Parathyroid adenoma (tissue), 2 donors: Measurements from ENCODE around the gene UBXN6.

Experiments
- H2AFZ ChIP-seq: fragments of 300-600 bp; sonication (generic); one replicate; pipeline ENCODE4 v1.7.0; 2017; ENCODE audit warnings: antibody characterized with exemption, mild to moderate bottlenecking
- H3K27ac ChIP-seq: fragments of 300-600 bp; sonication (generic); one replicate; pipeline ENCODE4 v1.7.0; 2017
- H3K27me3 ChIP-seq: fragments of 300-600 bp; sonication (generic); one replicate; pipeline ENCODE4 v1.7.0; 2017; ENCODE audit warnings: low read length; ENCODE audit not compliant: control insufficient read depth, insufficient read depth
- H3K36me3 ChIP-seq: fragments of 300-600 bp; sonication (generic); one replicate; pipeline ENCODE4 v1.7.0; 2017; ENCODE audit warnings: low read length; ENCODE audit not compliant: control insufficient read depth, insufficient read depth
- H3K4me1 ChIP-seq: fragments of 300-600 bp; sonication (generic); one replicate; pipeline ENCODE4 v1.7.0; 2017; ENCODE audit warnings: control low read depth
- H3K4me2 ChIP-seq: fragments of 300-600 bp; sonication (generic); one replicate; pipeline ENCODE4 v1.7.0; 2017; ENCODE audit warnings: low read length
- H3K4me3 ChIP-seq: fragments of 300-600 bp; sonication (generic); one replicate; pipeline ENCODE4 v1.7.0; 2017; ENCODE audit warnings: low read depth, low read length
- H3K79me2 ChIP-seq: fragments of 300-600 bp; sonication (generic); one replicate; pipeline ENCODE4 v1.7.0; 2017; ENCODE audit warnings: control low read depth
- H3K9ac ChIP-seq: fragments of 300-600 bp; sonication (generic); one replicate; pipeline ENCODE4 v1.7.0; 2017; ENCODE audit warnings: mild to moderate bottlenecking
- H3K9me3 ChIP-seq: fragments of 300-600 bp; sonication (generic); one replicate; pipeline ENCODE4 v1.7.0; 2017; ENCODE audit warnings: low read length; ENCODE audit not compliant: control insufficient read depth
- CTCF ChIP-seq: fragments of 300-600 bp; sonication (generic); IDR thresholded peaks from one replicate; pipeline ENCODE4 v1.7.0; 2017; ENCODE audit warnings: antibody characterized with exemption, mild to moderate bottlenecking
- donor health status: primary hyperparathyroidism.

The UBXN6 gene

GRCh38 chr19:4504891-4505569 lies 47.4 kb upstream of the UBXN6 start:
- no peak overlapping the region for H3K9ac ChIP-seq
- H3K4me3 ChIP-seq, result no peak overlapping the region
- no peaks in the 10 kb centered on the region for H3K9me3 ChIP-seq
- no peaks in the 10 kb centered on the region for H3K79me2 ChIP-seq
- H3K4me1 ChIP-seq, result no peaks in the 10 kb centered on the region
- H3K4me2 ChIP-seq, result no peak overlapping the region
- TF ChIP-seq CTCF, result no peak
- H3K27ac ChIP-seq, result no peak overlapping the region
- H3K36me3 ChIP-seq, result no peaks in the 10 kb centered on the region
- H2AFZ ChIP-seq, result no peak overlapping the region
- H3K27me3 ChIP-seq, result no peaks in the 10 kb centered on the region

- Histone ChIP-seq H3K36me3 (no peaks in the 10 kb centered on the region), H3K4me3 (no peak overlapping the region), H3K27me3 (no peaks in the 10 kb centered on the region), H3K9me3 (no peaks in the 10 kb centered on the region), H3K27ac (no peak overlapping the region), H3K4me1 (no peaks in the 10 kb centered on the region), H3K79me2 (no peaks in the 10 kb centered on the region), H2AFZ (no peak overlapping the region), H3K9ac (no peak overlapping the region), H3K4me2 (no peak overlapping the region)
- no peak for TF ChIP-seq CTCF
Observed at GRCh38 chr19:4504297-4504701, 46.7 kb upstream of the UBXN6 start.

- Histone ChIP-seq H3K4me1 (no peaks in the 10 kb centered on the region), H3K9me3 (no peaks in the 10 kb centered on the region), H3K36me3 (no peaks in the 10 kb centered on the region), H2AFZ (no peak overlapping the region), H3K4me2 (no peak overlapping the region), H3K79me2 (no peaks in the 10 kb centered on the region), H3K27me3 (no peaks in the 10 kb centered on the region), H3K4me3 (no peak overlapping the region), H3K9ac (no peak overlapping the region), H3K27ac (no peak overlapping the region)
- no peak for TF ChIP-seq CTCF
Observed at GRCh38 chr19:4503825-4504170, 46.2 kb upstream of the UBXN6 start.

GRCh38 chr19:4503132-4503824 lies 45.7 kb upstream of the UBXN6 start:
- Histone ChIP-seq H3K79me2 (no peaks in the 10 kb centered on the region), H3K36me3 (no peaks in the 10 kb centered on the region), H3K9ac (no peak overlapping the region), H2AFZ (no peak overlapping the region), H3K4me1 (no peaks in the 10 kb centered on the region), H3K27ac (no peak overlapping the region), H3K27me3 (no peaks in the 10 kb centered on the region), H3K9me3 (no peaks in the 10 kb centered on the region), H3K4me3 (no peak overlapping the region), H3K4me2 (no peak overlapping the region)
- TF ChIP-seq CTCF, result no peak
